Upper lobe of left lung (tissue), 4 donors: ENCODE data around the gene BCAS3.

Source experiments
- EP300 ChIP-seq, 4 donors: sonication (generic); formaldehyde crosslinking; IDR thresholded peaks; one replicate each; pipeline ENCODE4 v1.5.1; 2017; ENCODE audit warnings: antibody characterized with exemption in 4 of 4, control low read depth in 2 of 4
- POLR2A ChIP-seq, 4 donors: fragments of 450-650 bp; IDR thresholded peaks; one replicate each; pipeline ENCODE4 v1.5.1; 2016 to 2017; ENCODE audit warnings: antibody characterized with exemption in 4 of 4, mild to moderate bottlenecking in 2 of 4
- POLR2AphosphoS5 ChIP-seq, 2 donors: sonication (generic); formaldehyde crosslinking; IDR thresholded peaks; one replicate each; pipeline ENCODE4 v1.5.1; 2017; ENCODE audit warnings: antibody characterized with exemption in 2 of 2
- TF ChIP-seq, protein P1 (sequence below), 6 experiments: fragments of 450-650 bp in 4 of 6; fragments of 200-600 bp in 2 of 6; sonication (generic) in 2 of 6; IDR thresholded peaks; one replicate each; pipeline ENCODE4 v1.5.1; 2016 to 2019; ENCODE audit warnings: antibody characterized with exemption in 6 of 6

DNA sequence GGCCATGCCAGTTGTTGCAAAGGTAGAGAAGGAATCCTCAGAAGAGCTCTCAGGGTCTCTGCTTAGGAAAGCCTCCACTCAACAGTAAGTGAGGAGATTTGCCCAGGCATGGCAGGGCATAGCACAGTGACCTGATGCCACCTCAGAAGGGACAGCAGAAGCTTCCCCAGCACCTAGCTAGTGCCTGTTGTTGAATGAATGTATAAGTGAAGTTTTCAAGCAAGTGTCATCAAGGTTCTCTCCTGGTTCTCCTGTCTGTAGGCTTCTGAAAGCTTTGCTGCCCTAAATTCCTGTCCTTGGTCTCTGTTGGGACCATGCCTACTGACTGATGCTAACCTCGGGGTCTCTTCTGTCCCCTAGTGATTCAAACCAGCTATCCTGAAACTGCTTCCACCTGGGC, 607.1 kb downstream of the BCAS3 start:
- TF ChIP-seq, protein P1, sequence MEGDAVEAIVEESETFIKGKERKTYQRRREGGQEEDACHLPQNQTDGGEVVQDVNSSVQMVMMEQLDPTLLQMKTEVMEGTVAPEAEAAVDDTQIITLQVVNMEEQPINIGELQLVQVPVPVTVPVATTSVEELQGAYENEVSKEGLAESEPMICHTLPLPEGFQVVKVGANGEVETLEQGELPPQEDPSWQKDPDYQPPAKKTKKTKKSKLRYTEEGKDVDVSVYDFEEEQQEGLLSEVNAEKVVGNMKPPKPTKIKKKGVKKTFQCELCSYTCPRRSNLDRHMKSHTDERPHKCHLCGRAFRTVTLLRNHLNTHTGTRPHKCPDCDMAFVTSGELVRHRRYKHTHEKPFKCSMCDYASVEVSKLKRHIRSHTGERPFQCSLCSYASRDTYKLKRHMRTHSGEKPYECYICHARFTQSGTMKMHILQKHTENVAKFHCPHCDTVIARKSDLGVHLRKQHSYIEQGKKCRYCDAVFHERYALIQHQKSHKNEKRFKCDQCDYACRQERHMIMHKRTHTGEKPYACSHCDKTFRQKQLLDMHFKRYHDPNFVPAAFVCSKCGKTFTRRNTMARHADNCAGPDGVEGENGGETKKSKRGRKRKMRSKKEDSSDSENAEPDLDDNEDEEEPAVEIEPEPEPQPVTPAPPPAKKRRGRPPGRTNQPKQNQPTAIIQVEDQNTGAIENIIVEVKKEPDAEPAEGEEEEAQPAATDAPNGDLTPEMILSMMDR (IDR thresholded peaks at IDR 0.05) = no peak
- TF ChIP-seq EP300 (IDR thresholded peaks at IDR 0.05) = no peak
- TF ChIP-seq POLR2A (IDR thresholded peaks at IDR 0.05) = no peak
- no peak for TF ChIP-seq POLR2AphosphoS5 (IDR thresholded peaks at IDR 0.05)
